HG03354 (cell line): ENCODE measurements around the gene PRRG4.
"Not testable (repeated sequence)": the region's sequence is repeated elsewhere in the genome, so short reads cannot be mapped to it uniquely, and the experiment has no call there.

ENCODE experiments used
- ATAC-seq: cut with Tn5 transposase; IDR thresholded peaks from one replicate; pipeline ENCODE4 v1.9.1; 2021; ENCODE audit warnings: mild to moderate bottlenecking; ENCODE audit not compliant: unreplicated experiment, poor library complexity, severe bottlenecking

The PRRG4 gene

GRCh38 chr11:32881286-32881685, 51.6 kb downstream of the PRRG4 start:
- ATAC-seq, result no peak

GRCh38 chr11:32883421-32883820, 53.7 kb downstream of the PRRG4 start:
- no peak for ATAC-seq

- no peak for ATAC-seq
Observed at GRCh38 chr11:32884023-32884422, 54.3 kb downstream of the PRRG4 start.

GRCh38 chr11:32884770-32885384, 55.1 kb downstream of the PRRG4 start:
- no peak for ATAC-seq

- no peak for ATAC-seq
Observed at GRCh38 chr11:32885556-32885955, 55.8 kb downstream of the PRRG4 start.

GRCh38 chr11:32886180-32886579, 56.5 kb downstream of the PRRG4 start:
- no peak for ATAC-seq

GRCh38 chr11:32887707-32888383, 58.1 kb downstream of the PRRG4 start:
- ATAC-seq, result not testable (repeated sequence)

- ATAC-seq, result not testable (repeated sequence)
Observed at GRCh38 chr11:32888384-32888710, 58.6 kb downstream of the PRRG4 start.

GRCh38 chr11:32888805-32889204, 59.1 kb downstream of the PRRG4 start:
- ATAC-seq, result no peak

- no peak for ATAC-seq
Observed at GRCh38 chr11:32890843-32891656, 61.3 kb downstream of the PRRG4 start.

GRCh38 chr11:32891657-32892354, 62.1 kb downstream of the PRRG4 start:
- ATAC-seq, result no peak

GRCh38 chr11:32892355-32893092, 62.8 kb downstream of the PRRG4 start, which contains the start of gene QSER1:
TSS of gene QSER1 (plus strand) at chr11:32892811. CDS start at chr11:32893126, 315 bp downstream.
- ATAC-seq, result peak; percentile 72

GRCh38 chr11:32893093-32893342, 63.3 kb downstream of the PRRG4 start:
- no peak for ATAC-seq

- ATAC-seq, result peak; percentile 49
Observed at GRCh38 chr11:32893343-32894148, 63.8 kb downstream of the PRRG4 start.

- no peak for ATAC-seq
Observed at GRCh38 chr11:32894149-32894827, 64.6 kb downstream of the PRRG4 start.

GRCh38 chr11:32894921-32895320, 65.2 kb downstream of the PRRG4 start:
- ATAC-seq, result no peak

GRCh38 chr11:32895471-32895870, 65.7 kb downstream of the PRRG4 start:
- ATAC-seq, result no peak

GRCh38 chr11:32897103-32897502, 67.4 kb downstream of the PRRG4 start:
- ATAC-seq, result no peak
